CD4-positive, alpha-beta memory T cell (primary cell): ENCODE measurements around the gene COPS7A. TPM values are rescaled to one million over a fixed set of nuclear protein-coding genes. Genes with fewer than 3 reads are reported as not detected.
A peak's percentile ranks its signal among the peaks of the same experiment; 100 is the strongest.

ENCODE experiments used
- CTCF ChIA-PET: fragments of 350-600 bp; sonication (Branson Sonifier 250); formaldehyde crosslinking; loops from one replicate; lab custom pipeline; 2021; ENCODE audit warnings: inconsistent platforms; ENCODE audit not compliant: partially characterized antibody; lab: Charles Lee
- POLR2A ChIA-PET: fragments of 350-600 bp; sonication (Branson Sonifier 250); formaldehyde crosslinking; loops from one replicate; lab custom pipeline; 2021; ENCODE audit not compliant: partially characterized antibody; lab: Charles Lee
- DNase-seq, 5 donors: peaks; one replicate each; pipeline versions ENCODE4 v3.0.0 to v3.0.0-alpha.2; 2020 to 2022; ENCODE audit warnings: mixed read lengths in 1 of 5
- H3K27ac ChIP-seq: one replicate; pipeline ENCODE4 v1.7.0; 2013; ENCODE audit warnings: low read depth, low read length
- H3K27me3 ChIP-seq: 2 replicates; pipeline ENCODE4 v1.7.0; 2013; ENCODE audit warnings: mild to moderate bottlenecking, low read length, moderate library complexity; ENCODE audit not compliant: insufficient read depth
- H3K36me3 ChIP-seq: 2 replicates; pipeline ENCODE4 v1.7.0; 2013; ENCODE audit warnings: mild to moderate bottlenecking, low read length, moderate library complexity; ENCODE audit not compliant: insufficient read depth
- H3K4me1 ChIP-seq: 2 replicates; pipeline ENCODE4 v1.7.0; 2013; ENCODE audit warnings: mild to moderate bottlenecking, low read length, moderate library complexity; ENCODE audit not compliant: insufficient read depth
- H3K4me3 ChIP-seq, 2 donors: one replicate each; pipeline ENCODE4 v1.7.0; 2013; ENCODE audit warnings: low read length in 2 of 2, mild to moderate bottlenecking in 1 of 2
- H3K9me3 ChIP-seq, 2 donors: one replicate each; pipeline ENCODE4 v1.7.0; 2013; ENCODE audit warnings: low read length in 2 of 2, control low read depth in 1 of 2; ENCODE audit not compliant: control insufficient read depth in 1 of 2
- H3K27ac Mint-ChIP-seq, 7 donors: one replicate each; pipeline ENCODE4 v1.8.0; 2020 to 2021; ENCODE audit warnings: mixed read lengths in 7 of 7, mild to moderate bottlenecking in 6 of 7, inconsistent platforms in 3 of 7, moderate library complexity in 3 of 7
- H3K27me3 Mint-ChIP-seq, 2 donors: one replicate each; pipeline ENCODE4 v1.8.0; 2020 to 2021; ENCODE audit warnings: mixed read lengths in 2 of 2
- H3K36me3 Mint-ChIP-seq, 2 donors: one replicate each; pipeline ENCODE4 v1.8.0; 2020 to 2021; ENCODE audit warnings: mixed read lengths in 2 of 2, inconsistent platforms in 1 of 2, mild to moderate bottlenecking in 1 of 2
- H3K4me1 Mint-ChIP-seq, 4 donors: one replicate each; pipeline ENCODE4 v1.8.0; 2020 to 2021; ENCODE audit warnings: mixed read lengths in 4 of 4, mild to moderate bottlenecking in 1 of 4
- H3K4me3 Mint-ChIP-seq, 8 donors: one replicate each; pipeline ENCODE4 v1.8.0; 2020 to 2021; ENCODE audit warnings: mixed read lengths in 8 of 8, mild to moderate bottlenecking in 7 of 8, moderate library complexity in 6 of 8, inconsistent platforms in 3 of 8
- H3K9me3 Mint-ChIP-seq, 8 donors: one replicate each; pipeline ENCODE4 v1.8.0; 2020 to 2021; ENCODE audit warnings: mixed read lengths in 8 of 8, mild to moderate bottlenecking in 5 of 8, inconsistent platforms in 3 of 8, moderate library complexity in 1 of 8
- intact Hi-C: fragments of 100-400 bp; cut with micrococcal nuclease; formaldehyde crosslinking; loops from one replicate; pipeline ENCODE4 v1.15.1; 2023
- polyA plus RNA-seq, 2 donors: library from polyadenylated mRNA; unstranded; fragments of 300-500 nt; fragmentation: Illumina TruSeq; gene quantifications; one replicate each; pipeline ENCODE4 v1.2.3, GENCODE V29; 2021
- total RNA-seq, 2 experiments: library from RNA; stranded (reverse); gene quantifications; one replicate each; pipeline ENCODE4 v1.2.3, GENCODE V29; 2021

COPS7A gene
- total and polyA plus RNA-seq, 4 experiments from 2014 or later, result 36.9 to 48.6 (median 41.2) TPM

- peak; percentile 39 to 56 (median 51) for DNase-seq
- POLR2A ChIA-PET, result interaction anchor here (0.9 to 4.1 kb wide), 16 partner anchors 8 to 199 kb away, joined by 3 to 44 read pairs (median 6); partner anchors contain the start of genes C12orf57, CD4, CDCA3 and MLF2
- peaks cover 16 to 35% of the 10 kb centered on the region in 2 donors for H3K27me3 Mint-ChIP-seq
- CTCF ChIA-PET, result interaction anchor here (0.6 to 23.3 kb wide), 28 partner anchors 9 to 296 kb away, joined by 3 to 343 read pairs (median 5); partner anchors contain the start of genes CD4, CDCA3, COPS7A and GPR162
- no peaks in the 10 kb centered on the region for H3K36me3 ChIP-seq
- peak overlapping the region; percentile 7 to 84 (median 67) for H3K27ac Mint-ChIP-seq
- no peak overlapping the region for H3K27ac ChIP-seq
- H3K4me1 Mint-ChIP-seq, result peaks cover 21 to 52% (median 34%) of the 10 kb centered on the region in 4 donors
- peaks cover 37% of the 10 kb centered on the region for H3K4me1 ChIP-seq
- intact Hi-C loops, result loop anchor here (1.0 to 2.0 kb wide), 2 partner anchors 13 to 26 kb away; partner anchors contain the start of gene MLF2
- no peaks in the 10 kb centered on the region for H3K9me3 ChIP-seq
- peaks cover 0 to 1% of the 10 kb centered on the region in 2 donors for H3K36me3 Mint-ChIP-seq
- peak overlapping the region in 1 of 2 donors; percentile 52 for H3K4me3 ChIP-seq
- H3K4me3 Mint-ChIP-seq, result peak overlapping the region; percentile 85 to 90 (median 88)
- peaks cover 15% of the 10 kb centered on the region for H3K27me3 ChIP-seq
- H3K9me3 Mint-ChIP-seq, result peaks cover 0 to 4% (median 0%) of the 10 kb centered on the region in 8 donors
These were observed 43.0 kb downstream of the COPS7A start for GRCh38 chr12:6766651-6767349.

GRCh38 chr12:6767353-6768319, 43.8 kb downstream of the COPS7A start:
- H3K4me1 ChIP-seq, result peaks cover 44% of the 10 kb centered on the region
- CTCF ChIA-PET, result interaction anchor here (0.9 to 23.3 kb wide), 21 partner anchors 10 to 181 kb away, joined by 3 to 343 read pairs (median 7); partner anchors contain the start of genes CD4, CDCA3, COPS7A and GPR162

GRCh38 chr12:6768437-6768914, 44.6 kb downstream of the COPS7A start:
- Histone ChIP-seq H3K27ac (no peak overlapping the region), H3K27me3 (peaks cover 24% of the 10 kb centered on the region), H3K36me3 (no peaks in the 10 kb centered on the region), H3K4me1 (peaks cover 52% of the 10 kb centered on the region), H3K9me3 (no peaks in the 10 kb centered on the region), H3K4me3 (no peak overlapping the region)
- intact Hi-C loops, result no loop called here
- no peak for DNase-seq
- ChIA-PET CTCF (interaction anchor here (4.2 to 23.3 kb wide), 4 partner anchors 9 to 55 kb away, joined by 21 to 343 read pairs (median 47); partner anchors contain the start of genes CD4, GPR162 and MLF2), POLR2A (interaction anchor here (1.0 to 4.1 kb wide), 4 partner anchors 15 to 79 kb away, joined by 4 to 44 read pairs (median 16); partner anchors contain the start of genes CD4, MLF2 and ZNF384)
- peak overlapping the region in 2 of 7 donors; percentile 3 to 45 for H3K27ac Mint-ChIP-seq
- H3K9me3 Mint-ChIP-seq, result peaks cover 0 to 4% (median 0%) of the 10 kb centered on the region in 8 donors
- H3K4me1 Mint-ChIP-seq, result peaks cover 24 to 69% (median 45%) of the 10 kb centered on the region in 4 donors
- H3K27me3 Mint-ChIP-seq, result peaks cover 18 to 42% of the 10 kb centered on the region in 2 donors
- peak overlapping the region in 3 of 8 donors; percentile 36 to 59 (median 46) for H3K4me3 Mint-ChIP-seq
- peaks cover 0 to 1% of the 10 kb centered on the region in 2 donors for H3K36me3 Mint-ChIP-seq

More at GRCh38 chr12:6767353-6768319, 43.8 kb downstream of the COPS7A start:
- H3K9me3 ChIP-seq, result no peaks in the 10 kb centered on the region
- DNase-seq, result no peak
- POLR2A ChIA-PET, result interaction anchor here (0.9 to 4.1 kb wide), 16 partner anchors 7 to 200 kb away, joined by 3 to 44 read pairs (median 6); partner anchors contain the start of genes C12orf57, CD4, CDCA3 and MLF2
- peaks cover 17% of the 10 kb centered on the region for H3K27me3 ChIP-seq
- peak overlapping the region; percentile 85 to 90 (median 88) for H3K4me3 Mint-ChIP-seq
- peaks cover 21 to 60% (median 40%) of the 10 kb centered on the region in 4 donors for H3K4me1 Mint-ChIP-seq
- intact Hi-C loops, result loop anchor here (2.0 kb wide), 1 partner anchor 25 kb away; no protein-coding TSS in a partner anchor
- H3K36me3 ChIP-seq, result no peaks in the 10 kb centered on the region
- peak overlapping the region in 6 of 7 donors; percentile 32 to 84 (median 70) for H3K27ac Mint-ChIP-seq
- peaks cover 0 to 4% (median 0%) of the 10 kb centered on the region in 8 donors for H3K9me3 Mint-ChIP-seq
- H3K27ac ChIP-seq, result no peak overlapping the region
- peaks cover 0 to 1% of the 10 kb centered on the region in 2 donors for H3K36me3 Mint-ChIP-seq
- H3K4me3 ChIP-seq, result peak overlapping the region in 1 of 2 donors; percentile 52
- H3K27me3 Mint-ChIP-seq, result peaks cover 18 to 39% of the 10 kb centered on the region in 2 donors

GRCh38 chr12:6768990-6769389, 45.1 kb downstream of the COPS7A start:
- Mint-ChIP-seq H3K27ac (peak overlapping the region in 1 of 7 donors; percentile 82), H3K4me1 (peaks cover 24 to 69% (median 45%) of the 10 kb centered on the region in 4 donors), H3K27me3 (peaks cover 18 to 43% of the 10 kb centered on the region in 2 donors), H3K4me3 (no peak overlapping the region), H3K9me3 (peaks cover 0 to 4% (median 0%) of the 10 kb centered on the region in 8 donors), H3K36me3 (peaks cover 0 to 1% of the 10 kb centered on the region in 2 donors)
- ChIA-PET POLR2A (interaction anchor here (1.3 kb wide), 1 partner anchor 56 kb away, joined by 3 read pairs; no protein-coding TSS in a partner anchor), CTCF (interaction anchor here (0.9 to 28.3 kb wide), 5 partner anchors 9 to 59 kb away, joined by 3 to 343 read pairs (median 64); partner anchors contain the start of genes CD4, GPR162, MLF2 and P3H3)
- no peak for DNase-seq
- peaks cover 26% of the 10 kb centered on the region for H3K27me3 ChIP-seq
- no peaks in the 10 kb centered on the region for H3K36me3 ChIP-seq
- peaks cover 55% of the 10 kb centered on the region for H3K4me1 ChIP-seq
- no peak overlapping the region for H3K4me3 ChIP-seq
- no peak overlapping the region for H3K27ac ChIP-seq
- H3K9me3 ChIP-seq, result no peaks in the 10 kb centered on the region
- intact Hi-C loops, result no loop called here

GRCh38 chr12:6769666-6770065, 45.8 kb downstream of the COPS7A start:
- no peaks in the 10 kb centered on the region for H3K36me3 ChIP-seq
- Mint-ChIP-seq H3K4me1 (peaks cover 21 to 69% (median 45%) of the 10 kb centered on the region in 4 donors), H3K27me3 (peaks cover 15 to 44% of the 10 kb centered on the region in 2 donors), H3K9me3 (peaks cover 0 to 4% (median 0%) of the 10 kb centered on the region in 8 donors), H3K36me3 (peaks cover 0 to 1% of the 10 kb centered on the region in 2 donors), H3K27ac (peak overlapping the region in 1 of 7 donors; percentile 74), H3K4me3 (peak overlapping the region in 1 of 8 donors; percentile 35)
- H3K4me1 ChIP-seq, result peaks cover 55% of the 10 kb centered on the region
- ChIA-PET POLR2A (interaction anchor here (1.3 to 4.1 kb wide), 2 partner anchors 23 to 55 kb away, joined by 3 to 16 read pairs; no protein-coding TSS in a partner anchor), CTCF (interaction anchor here (0.9 to 28.3 kb wide), 6 partner anchors 9 to 59 kb away, joined by 3 to 343 read pairs (median 34); partner anchors contain the start of genes CD4, GPR162, MLF2 and P3H3)
- H3K9me3 ChIP-seq, result no peaks in the 10 kb centered on the region
- intact Hi-C loops, result no loop called here
- peaks cover 31% of the 10 kb centered on the region for H3K27me3 ChIP-seq
- H3K27ac ChIP-seq, result no peak overlapping the region
- no peak overlapping the region for H3K4me3 ChIP-seq
- no peak for DNase-seq

GRCh38 chr12:6770094-6770493, 46.2 kb downstream of the COPS7A start:
- CTCF ChIA-PET, result interaction anchor here (1.0 to 28.3 kb wide), 5 partner anchors 8 to 58 kb away, joined by 4 to 343 read pairs (median 64); partner anchors contain the start of genes CD4, GPR162, MLF2 and P3H3
- H3K9me3 ChIP-seq, result no peaks in the 10 kb centered on the region
- DNase-seq, result no peak
- H3K36me3 ChIP-seq, result no peaks in the 10 kb centered on the region
- H3K27me3 ChIP-seq, result peaks cover 30% of the 10 kb centered on the region
- POLR2A ChIA-PET, result interaction anchor here (1.0 to 4.1 kb wide), 5 partner anchors 19 to 121 kb away, joined by 3 to 16 read pairs (median 4); partner anchors contain the start of gene CD4
- H3K4me3 ChIP-seq, result no peak overlapping the region
- Mint-ChIP-seq H3K27ac (no peak overlapping the region), H3K36me3 (peaks cover 0 to 1% of the 10 kb centered on the region in 2 donors), H3K9me3 (peaks cover 0 to 4% (median 0%) of the 10 kb centered on the region in 8 donors), H3K4me3 (peak overlapping the region in 1 of 8 donors; percentile 35), H3K4me1 (peaks cover 23 to 72% (median 47%) of the 10 kb centered on the region in 4 donors), H3K27me3 (peaks cover 17 to 47% of the 10 kb centered on the region in 2 donors)
- H3K4me1 ChIP-seq, result peaks cover 55% of the 10 kb centered on the region
- intact Hi-C loops, result no loop called here
- H3K27ac ChIP-seq, result no peak overlapping the region
